Measurements from ENCODE around the gene TLR1.
"Not testable (repeated sequence)": the region's sequence is repeated elsewhere in the genome, so short reads cannot be mapped to it uniquely, and the experiment has no call there.

The TLR1 gene

DNA sequence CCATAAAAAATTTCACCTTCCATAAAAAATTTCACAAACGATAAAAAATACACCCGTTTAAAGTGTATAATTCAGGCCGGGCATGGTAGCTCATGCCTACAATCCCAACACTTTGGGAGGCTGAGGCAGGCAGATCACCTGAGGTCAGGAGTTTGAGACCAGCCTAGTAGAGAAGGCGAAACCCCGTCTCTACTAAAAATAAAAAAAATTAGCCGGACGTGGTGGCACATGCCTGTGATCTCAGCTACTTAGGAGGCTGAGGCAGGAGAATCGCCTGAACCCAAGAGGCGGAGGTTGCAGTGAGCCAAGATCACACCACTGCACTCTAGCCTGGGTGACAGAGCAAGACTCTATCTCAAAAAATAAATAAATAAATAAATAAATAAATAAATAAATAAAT, 1.7 kb upstream of the TLR1 start:
- not testable (repeated sequence) for DNase-seq

DNA sequence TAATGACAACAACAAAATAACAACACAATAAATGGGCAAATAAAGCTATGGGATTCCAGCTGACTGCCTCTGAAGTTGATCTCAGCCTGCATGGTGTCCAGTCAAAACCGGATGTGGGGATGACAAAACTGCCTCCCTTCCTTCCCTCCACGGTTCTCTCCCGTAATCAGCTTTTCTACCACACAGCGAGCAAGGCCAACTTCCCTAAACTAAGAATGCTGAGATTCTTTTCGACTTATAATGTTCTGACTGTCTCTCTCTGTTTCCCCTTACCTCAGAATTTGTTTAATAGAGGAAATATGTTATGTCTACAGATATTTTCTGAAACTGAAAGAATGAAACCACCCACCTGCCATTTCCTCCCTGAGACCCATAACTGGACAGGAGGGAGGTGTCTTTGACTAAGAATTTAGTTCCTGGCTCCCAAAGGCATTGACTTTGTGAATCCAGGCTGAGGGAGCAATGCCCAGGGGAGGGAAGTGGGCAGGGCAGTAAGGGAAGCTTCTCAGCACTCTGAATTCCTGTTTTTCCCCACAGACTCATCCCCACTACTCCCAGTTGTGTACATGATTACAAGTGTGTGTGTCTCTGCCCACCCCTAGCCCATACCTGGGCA, 1.0 kb upstream of the TLR1 start:
- DNase-seq: no peak

DNA sequence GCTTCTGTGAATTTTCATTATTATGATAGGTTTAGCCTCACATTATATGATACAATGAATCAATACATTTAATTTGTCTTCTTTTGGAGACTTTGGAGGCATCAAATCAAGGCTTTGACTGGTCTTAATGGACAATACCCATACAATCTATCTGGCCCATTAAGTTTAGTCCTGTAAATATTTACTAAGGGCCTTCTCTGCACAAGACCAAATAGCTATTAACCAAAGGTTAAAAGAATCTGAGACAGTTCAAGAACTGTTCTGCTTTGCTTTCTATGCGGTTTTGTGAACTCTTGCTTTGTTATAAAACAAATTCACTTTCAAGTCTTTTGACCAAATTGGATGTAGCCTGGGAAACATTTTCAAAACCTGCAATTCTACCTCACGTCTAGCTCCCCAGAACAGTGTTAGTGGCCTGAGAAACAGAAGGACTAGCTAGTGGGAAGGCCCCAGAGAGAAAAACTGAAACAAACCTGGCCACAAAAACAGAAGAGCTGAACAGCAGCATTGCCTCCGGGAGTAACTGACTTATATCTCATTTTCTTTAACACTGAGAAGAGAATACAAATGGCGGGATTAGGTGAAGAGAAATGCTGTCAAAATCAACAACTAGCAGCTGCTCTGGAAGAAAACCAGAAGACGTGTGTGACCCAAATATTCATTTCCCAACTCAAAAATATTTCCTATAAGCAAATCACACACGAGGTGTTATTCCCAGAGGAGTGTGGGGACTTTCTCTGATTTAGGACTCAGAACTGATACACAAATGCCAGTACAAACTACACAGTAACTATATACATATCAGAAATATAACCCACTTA, 548 bp downstream of the TLR1 start:
- DNase-seq: no peak

DNA sequence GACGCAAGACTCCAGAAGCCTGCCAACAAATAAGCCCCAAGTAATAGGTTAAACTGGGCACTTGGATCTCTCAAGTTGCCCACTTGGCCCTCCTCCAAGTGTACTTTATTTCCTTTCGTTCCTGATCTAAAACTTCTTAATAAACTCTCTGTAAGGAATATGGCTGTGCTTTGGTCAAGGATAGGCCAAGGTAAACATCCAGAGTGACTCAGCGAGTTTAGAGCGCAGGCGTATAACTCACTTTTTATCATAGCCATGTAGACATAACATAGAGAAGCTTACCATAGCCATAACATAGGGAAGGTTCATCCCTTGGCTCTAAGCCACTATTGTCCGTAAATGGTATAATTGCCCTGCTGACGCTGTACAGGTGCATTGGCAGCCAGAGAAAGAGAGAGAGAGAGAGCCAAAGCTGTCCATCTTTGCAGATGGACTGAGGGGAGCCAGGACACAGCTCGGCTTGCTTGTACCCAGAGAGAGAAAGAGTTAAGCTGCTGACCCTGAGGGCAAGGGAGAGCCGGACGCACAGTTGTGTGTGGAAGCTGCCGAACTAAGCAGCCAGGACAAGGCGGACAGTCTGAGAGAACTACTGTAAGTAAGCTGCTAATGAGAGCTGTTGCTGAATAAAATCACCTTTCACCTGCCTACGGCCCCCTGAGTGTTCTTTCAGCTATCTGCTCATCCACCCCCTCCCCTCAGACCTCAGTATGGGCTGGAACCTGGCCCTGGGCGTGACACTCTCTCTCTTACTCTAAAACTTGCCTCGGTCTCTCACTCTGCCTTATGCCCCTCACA, 1.8 kb downstream of the TLR1 start:
- no peak for DNase-seq

DNA sequence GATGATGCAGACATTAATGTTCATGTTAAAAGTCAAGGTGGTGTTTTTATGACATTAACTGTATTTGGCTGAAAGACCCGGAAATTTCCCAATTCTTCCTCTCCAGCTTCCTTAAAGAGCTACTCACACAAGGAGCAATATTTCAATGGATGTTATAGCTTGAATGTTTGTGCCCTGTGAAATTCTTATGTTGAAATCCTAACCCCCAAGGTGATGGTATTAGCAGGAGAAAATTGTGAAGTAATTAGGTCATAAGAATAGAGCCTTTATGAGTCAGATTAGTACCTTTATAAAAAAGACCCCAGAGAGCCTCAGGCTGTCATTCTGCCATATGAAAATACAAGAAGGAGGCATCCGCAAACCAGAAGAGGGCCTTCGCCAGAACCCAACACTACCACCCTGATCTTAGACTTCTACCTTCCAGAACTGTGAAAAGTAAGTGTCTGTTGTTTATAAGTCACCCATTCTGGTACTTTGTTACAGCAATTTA, 3.6 kb downstream of the TLR1 start:
- DNase-seq: no peak

DNA sequence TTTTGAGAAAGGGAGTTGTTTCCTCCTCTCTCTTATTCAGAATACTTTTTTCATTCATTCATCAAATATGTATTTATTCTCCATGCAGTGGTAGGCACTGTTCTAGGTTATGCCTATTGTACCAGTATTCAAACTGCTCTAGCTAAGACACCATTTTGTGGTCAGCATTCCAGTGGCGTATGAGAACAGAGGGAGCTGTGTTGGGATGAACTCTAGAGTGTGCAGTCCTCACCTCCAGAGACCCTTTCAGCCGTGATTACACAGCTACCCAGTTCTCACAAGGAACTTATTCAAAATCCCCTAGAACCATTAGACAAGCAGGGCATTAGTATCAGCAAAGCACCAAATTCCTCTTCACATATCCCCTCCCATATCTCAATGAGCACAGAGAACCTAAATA, 4.2 kb downstream of the TLR1 start:
- DNase-seq: no peak

DNA sequence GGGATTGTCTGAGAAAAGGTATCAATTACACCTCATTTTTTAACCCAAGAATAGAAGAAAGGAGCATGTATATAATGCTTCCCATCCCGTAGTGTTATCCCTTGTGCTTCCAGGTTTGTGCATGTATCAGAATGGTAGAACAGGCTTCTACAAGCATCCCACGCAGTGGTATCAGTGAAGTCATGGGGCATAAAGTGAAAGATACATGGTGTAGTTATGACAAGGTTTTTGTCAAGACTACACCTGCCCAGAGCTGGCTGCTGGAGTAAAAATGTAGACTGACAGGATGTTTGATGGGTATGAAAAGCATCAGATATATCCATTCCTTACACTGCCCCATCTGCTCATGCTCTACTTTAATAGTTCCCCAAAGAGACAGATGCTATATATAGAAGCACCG, 9.5 kb downstream of the TLR1 start:
- no peak for DNase-seq

DNA sequence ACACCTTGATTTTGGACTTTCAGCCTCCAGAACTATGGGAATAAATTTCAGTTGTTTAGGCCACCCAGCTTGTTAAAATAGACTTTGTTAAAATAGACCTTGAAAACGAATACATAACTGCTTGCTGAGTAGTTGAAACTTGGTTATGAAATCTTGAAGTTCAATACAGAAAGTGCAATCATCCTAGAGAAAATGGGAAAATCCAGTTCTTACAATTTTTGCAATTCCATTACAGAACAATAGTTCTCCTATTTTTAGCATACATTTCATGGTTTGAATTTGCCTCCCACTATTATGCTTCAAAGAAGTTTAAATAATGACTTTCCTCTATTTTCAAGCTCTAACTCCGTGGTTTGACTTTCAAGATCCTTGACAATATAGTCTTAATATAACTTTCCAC, 10.5 kb downstream of the TLR1 start:
- no peak for DNase-seq

DNA sequence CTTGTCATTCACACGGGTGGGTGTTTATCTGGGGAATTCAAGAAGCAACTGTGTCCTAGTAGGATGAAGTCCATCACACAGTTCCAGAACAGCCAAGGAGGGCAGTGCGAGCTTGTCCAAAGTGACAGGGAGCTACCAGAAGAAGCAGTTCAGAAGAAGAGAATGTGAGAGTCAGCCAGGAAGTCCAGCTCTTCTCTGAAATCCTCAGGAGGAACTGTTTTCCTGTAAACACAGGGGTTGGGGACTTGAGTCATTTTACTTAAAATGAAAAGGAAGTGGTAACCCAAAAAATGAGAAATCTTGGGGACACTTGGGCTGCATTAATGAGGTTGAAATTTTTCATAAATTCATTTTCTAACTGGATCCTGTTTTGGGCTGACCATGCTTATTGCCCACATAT, 13.6 kb downstream of the TLR1 start:
- DNase-seq: no peak

DNA sequence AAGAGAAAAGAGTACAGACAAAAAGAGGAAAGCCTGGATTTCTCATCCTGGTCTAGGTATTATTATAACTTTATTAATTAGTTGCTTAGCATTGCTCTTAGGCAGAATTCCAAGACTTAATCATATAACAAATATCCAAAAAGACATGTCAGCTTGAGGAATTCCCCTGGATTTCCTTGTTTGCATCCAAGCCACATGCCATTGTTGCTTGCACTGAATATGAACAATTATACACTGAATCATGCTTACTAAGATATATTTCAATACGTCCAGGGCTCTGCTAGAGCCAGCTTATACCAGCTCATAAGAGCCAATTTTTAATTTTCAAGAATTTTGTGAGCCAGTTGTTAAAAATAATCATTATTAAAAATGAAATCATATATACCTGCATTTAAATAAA, 16.3 kb downstream of the TLR1 start:
- no peak for DNase-seq

DNA sequence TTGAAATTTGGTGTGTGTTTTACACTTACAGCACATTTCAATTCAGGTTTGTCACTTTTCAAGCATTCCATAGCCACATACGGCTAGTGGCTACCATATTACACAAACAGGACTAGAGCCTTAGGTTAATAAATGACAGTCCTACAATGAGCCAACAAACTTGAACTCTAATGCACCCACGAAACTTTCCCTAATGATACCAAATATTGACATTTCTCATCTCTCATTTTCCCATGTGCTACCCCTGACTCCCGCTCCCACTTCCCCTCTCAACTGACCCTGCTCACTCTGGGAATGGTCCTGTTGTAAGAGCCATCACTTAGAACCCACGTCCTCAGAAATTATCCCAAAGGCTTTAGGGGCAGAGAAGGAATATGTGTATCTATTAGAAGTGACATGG, 16.9 kb downstream of the TLR1 start:
- no peak for DNase-seq

DNA sequence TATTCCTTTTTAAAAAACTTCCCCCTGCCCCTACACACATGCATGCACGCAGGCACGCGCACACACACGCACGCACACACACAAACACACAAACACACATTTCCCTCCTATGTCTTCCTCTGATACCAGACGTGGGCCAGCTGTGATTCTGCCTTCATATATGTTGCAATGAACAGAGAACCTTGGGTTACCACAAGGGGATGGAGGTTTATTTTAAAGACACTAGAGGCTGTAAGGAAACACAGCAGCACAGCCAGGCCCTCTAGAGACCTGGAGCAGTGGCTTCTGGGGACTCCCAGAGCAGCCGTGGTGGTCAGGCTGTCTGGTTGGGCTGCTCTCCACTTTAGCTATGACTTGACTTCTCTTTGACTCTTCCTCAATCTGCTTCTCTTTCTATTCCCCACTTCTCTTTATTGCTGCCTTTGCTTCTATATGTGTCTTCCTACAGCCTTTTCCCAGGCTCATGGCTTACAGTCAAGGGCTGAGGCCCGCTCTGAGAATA, 18.6 kb downstream of the TLR1 start:
- no peak for DNase-seq

DNA sequence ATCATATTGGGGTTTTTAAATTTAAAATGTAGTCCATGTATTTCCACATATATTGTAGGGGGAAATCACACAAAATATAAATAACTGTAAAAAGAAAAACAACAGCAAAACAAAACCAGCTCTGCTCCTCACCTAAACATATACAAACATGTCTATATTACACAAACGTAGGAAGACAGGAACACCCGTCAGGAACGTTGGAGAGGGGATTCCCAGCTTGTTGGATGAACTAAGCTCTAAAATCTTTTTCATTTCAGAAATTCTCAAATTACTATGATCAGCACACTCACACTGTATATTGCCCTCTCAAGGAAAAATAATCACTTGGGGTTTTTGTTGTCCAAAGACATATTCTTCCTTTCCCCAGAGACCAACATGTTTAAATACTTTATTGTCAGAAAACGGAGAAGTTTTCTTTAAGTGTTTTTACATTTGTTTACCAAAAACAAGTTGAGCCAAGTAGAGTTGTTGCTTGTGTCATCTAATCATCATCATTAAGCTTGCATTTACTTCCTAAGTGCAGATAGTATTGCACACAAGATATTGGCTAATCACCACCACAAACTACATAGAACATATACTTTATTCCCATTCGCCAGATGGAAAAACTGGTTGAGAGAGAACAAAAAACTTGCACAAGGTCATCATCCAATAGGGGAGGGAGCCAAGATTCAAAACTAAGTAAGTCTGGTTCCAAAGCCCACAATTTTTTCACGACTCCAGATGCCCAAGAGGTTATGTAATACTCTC, 19.4 kb downstream of the TLR1 start:
- no peak for DNase-seq

DNA sequence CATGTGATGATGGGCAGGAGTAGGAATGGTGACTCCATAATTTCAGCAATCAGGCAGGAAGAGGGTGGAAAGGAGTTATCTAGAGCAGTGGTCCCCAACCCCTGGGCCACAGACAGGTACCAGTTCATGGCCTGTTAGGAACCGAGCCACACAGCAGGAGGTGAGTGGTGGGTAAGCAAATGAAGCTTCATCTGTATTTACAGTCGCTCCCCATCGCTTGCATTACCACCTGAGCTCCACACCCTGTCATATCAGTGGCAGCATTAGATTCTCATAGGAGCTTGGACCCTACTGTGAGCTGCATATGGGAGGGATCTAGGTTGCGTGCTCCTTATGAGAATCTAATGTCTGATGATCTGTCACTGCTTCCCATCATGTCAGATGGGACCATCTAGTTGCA, 20.4 kb downstream of the TLR1 start:
- DNase-seq: no peak

DNA sequence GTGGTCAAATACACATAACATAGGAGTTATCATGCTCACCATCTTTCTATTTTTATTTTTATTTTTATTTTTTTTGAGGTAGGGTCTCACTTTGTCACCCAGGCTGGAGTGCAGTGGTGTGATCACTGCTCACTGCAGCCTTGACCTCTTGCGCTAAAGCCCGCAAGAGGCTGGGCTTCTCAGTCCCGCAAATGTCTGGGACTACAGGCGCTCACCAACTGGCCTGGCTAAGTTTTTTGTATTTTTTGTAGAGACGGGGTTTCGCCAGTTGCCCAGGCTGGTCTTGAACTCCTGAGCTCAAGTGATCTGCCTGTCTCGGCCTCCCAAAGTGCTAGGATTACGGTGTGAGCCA, 21.5 kb downstream of the TLR1 start:
- no peak for DNase-seq

DNA sequence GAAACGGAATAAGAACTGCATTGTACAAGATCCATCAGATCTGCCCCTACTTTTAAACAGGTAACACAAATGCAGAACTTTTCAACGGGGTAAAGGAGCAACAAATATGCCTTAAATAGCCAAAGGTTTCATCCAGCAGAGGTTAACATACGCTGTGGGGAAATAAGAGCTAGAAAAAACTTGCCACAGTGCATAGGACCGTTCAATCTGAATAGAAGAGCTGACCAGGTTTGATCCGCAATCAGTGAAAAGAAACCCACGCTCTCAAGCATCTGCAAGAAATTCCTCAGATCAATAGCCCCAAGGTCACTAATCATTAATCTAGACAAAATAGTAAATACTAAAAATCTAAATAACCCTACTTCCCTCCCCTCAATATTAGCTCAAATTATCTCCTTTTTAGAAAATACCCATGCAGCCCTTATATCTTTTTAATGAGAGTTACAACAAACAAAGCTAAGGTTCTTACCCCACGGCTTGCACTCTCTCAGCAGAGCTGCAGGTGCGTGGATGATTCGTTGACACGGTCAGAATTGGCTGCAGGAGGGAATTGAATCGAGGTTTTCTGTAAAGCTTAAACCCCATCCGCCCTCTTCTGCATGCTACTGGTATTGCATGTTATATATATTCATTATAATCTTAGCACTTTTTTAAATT, 22.0 kb downstream of the TLR1 start, which contains the start of gene TLR10:
TSS of gene TLR10 (minus strand) at position 539 of the 657 bp plus-strand sequence. CDS start 7,400 bp downstream, outside the sequence.
- no peak for DNase-seq

DNA sequence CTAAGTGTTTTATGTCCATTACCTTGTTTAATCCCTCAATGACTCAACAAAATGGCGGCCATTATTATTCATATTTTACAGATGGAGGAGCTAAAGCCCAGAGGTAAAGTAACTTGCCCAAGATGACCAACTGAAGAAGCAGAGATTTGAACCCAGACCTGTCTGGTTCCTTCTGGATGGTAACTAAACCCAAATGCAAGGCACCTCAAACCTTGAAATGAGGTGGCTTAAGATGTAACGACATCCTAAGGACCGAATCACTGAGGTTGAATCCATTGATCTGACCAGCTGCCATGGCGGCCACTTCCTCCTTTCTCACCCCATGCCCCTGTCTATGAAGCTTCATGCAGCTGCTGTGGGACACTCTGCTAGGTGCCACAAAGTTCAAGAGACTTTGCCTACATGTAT, 22.7 kb downstream of the TLR1 start:
- DNase-seq: no peak

DNA sequence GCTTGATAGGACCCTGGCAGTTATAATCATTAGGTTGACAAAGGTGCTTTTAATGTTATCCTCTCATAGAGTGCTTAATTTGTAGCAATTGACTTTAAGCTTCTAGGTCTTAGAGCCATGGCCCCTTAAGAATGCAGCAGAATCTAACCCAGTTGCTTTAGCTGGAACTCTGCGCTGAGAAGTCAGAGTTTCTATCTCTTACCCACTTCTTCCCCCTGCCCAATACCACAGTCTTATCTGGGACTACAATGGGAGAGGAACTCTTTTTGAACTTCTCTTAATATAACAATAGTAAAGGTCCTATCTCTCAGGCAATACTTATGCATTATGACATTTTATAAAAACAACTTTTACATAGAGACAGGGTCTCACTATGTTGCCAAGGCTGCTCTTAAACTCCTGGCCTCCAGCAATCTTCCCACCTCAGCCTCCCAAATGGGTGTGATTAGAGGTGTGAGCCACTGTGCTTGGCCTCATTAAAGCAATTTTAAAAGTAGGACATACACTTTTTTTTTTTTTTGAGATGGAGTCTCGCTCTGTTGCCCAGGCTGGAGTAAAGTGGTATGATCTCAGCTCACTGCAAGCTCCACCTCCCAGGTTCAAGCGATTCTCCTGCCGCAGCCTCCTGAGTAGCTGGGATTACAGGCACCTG, 23.6 kb downstream of the TLR1 start:
- no peak for DNase-seq

DNA sequence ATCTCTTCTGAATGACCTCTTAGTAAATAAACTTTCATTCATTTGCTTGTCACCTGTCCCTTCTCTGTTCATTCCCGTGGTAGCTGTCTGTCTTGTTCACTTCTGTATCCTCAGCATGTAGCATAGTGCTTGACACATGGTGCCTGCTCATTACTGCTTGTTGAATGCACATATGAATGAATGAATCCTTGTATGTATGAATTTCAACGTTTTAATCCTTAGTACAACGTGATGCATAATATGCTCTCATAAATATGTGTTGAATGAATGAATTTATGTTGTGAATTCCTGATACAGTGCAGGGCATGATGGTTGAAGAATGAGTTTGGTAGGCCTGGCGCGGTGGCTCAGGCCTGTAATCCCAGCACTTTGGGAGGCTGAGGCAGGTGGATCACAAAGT, 24.8 kb downstream of the TLR1 start:
- no peak for DNase-seq

DNA sequence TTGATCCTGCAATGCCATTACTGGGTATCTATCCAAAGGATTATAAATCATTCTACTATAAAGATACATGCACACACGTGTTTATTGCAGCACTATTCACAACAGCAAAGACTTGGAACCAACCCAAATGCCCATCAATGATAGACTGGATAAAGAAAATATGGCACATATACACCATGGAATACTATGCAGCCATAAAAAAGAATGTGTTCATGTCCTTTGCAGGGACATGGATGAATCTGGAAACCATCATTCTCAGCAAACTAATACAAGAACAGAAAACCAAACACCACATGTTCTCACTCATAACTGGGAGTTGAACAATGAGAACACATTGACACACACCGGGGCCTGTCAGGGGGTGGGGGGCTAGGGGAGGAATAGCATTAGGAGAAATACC, 26.7 kb downstream of the TLR1 start:
- not testable (repeated sequence) for DNase-seq

DNA sequence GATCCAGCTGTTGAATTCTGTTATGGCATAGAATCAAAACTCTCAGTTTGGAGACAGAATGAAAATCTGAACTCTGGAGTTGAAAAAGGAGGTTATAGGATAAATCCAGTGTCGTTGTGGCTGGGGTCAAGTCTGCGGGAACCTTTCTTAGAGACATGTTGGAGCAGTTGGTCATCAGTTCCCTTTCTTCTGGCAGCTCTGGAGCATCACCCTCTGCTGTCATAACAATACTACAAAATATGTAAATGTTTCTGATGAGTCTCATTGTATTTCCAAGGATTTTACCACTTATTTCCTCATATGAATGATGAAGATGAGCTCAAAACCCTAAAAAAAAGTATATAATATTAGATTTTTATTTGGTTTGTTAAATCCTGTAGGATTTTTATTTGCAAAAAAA, 29.3 kb downstream of the TLR1 start:
- DNase-seq: no peak
